ENCODE data around the gene PAQR5. TPM values are rescaled to one million over a fixed set of nuclear protein-coding genes. Genes with fewer than 3 reads are reported as not detected.
A peak's percentile ranks its signal among the peaks of the same experiment; 100 is the strongest.

The PAQR5 gene
- total and polyA plus RNA-seq, 9 of the 15 experiments (the other 6 are each of a cell fraction or from before 2014, with no cell fraction given) = 0.04 to 0.08 TPM; not detected in 7

DNA sequence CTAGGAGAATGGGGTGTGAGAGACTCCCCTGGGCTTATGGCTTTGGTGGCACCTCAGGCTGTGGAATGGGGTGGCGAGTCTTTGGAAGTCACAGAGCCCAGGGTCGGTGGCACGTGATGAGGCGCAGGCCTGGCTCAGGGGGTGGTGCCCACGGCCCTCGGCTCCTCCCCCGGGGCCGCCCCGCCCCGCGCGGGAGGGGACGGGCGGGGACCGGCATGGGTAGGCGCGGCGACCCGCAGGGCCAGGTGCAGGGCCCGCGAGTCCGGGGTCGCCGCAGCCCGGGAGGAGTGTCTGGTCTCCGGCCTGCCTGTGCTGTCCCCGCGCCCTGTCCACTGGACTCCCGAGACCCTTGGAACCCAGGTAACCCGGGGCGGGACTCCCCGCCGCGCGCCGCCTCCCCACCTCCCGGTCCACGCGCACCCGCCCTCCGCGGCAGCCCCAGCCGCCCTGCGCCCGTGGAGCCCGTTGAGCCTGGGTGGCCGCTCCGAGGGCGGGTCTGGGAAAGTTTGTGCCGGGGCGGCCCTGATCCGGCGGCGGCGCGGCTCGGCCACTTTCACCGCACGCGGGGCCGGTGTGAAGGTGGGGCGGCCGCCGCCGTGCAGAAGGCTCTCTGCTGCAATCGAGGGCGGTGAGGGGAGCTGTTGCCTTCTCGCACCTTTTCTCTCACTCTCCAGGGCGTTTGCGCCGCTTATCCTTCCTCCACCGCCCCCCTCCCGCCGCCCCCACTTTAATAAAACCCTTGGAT is at the start of gene PAQR5 (continued):
- TF ChIP-seq TRIM24 (IDR thresholded peaks at IDR 0.05) (no peak), ELK1 (CRISPR knock-in tag; IDR thresholded peaks at IDR 0.05) (no peak)
- TF ChIP-seq, protein P1, sequence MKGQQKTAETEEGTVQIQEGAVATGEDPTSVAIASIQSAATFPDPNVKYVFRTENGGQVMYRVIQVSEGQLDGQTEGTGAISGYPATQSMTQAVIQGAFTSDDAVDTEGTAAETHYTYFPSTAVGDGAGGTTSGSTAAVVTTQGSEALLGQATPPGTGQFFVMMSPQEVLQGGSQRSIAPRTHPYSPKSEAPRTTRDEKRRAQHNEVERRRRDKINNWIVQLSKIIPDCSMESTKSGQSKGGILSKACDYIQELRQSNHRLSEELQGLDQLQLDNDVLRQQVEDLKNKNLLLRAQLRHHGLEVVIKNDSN (CRISPR knock-in tag; IDR thresholded peaks at IDR 0.05) = 0 out of 2 replicates have a peak, but pooled peaks have one; percentile 13

- Histone ChIP-seq H3K27ac (ENCODE audit: extremely low read depth, low read depth, low read length) (no peak overlapping the region), H3K9ac (ENCODE audit: insufficient read depth in 1 of 2, low read depth in 2 of 2, low read length in 2 of 2) (no peak overlapping the region)
- DNase-seq (ENCODE audit: extremely low read depth in 1 of 4, low spot score in 3 of 4) = peak in 1 of 4 experiments; percentile 6
- TF ChIP-seq EGR1 (conservative IDR thresholded peaks at IDR 0.05) (peak; percentile 47), MAFG (tag; conservative IDR thresholded peaks at IDR 0.05) (no peak), MLX (CRISPR knock-in tag; conservative IDR thresholded peaks at IDR 0.05) (no peak), ARID1B (IDR thresholded peaks at IDR 0.05) (peak; percentile 11; the same call in 1 of the 2 replicates), PRMT5 (CRISPR knock-in tag; IDR thresholded peaks at IDR 0.05) (no peak), ZBTB1 (CRISPR knock-in tag; IDR thresholded peaks at IDR 0.05; ENCODE audit: borderline replicate concordance, low read depth) (no peak), FUS (optimal IDR thresholded peaks at IDR 0.05; ENCODE audit: low read depth, low read length) (no peak), JUND (IDR thresholded peaks at IDR 0.05; ENCODE audit: borderline replicate concordance, low read depth, low read length) (peak; percentile 44; the same call in 1 of the 2 replicates), JUND (tag; IDR thresholded peaks at IDR 0.05; ENCODE audit: borderline replicate concordance, low read depth, low read length) (no peak)
Measured at GRCh38 chr15:69253156-69253555, 45.6 kb upstream of the PAQR5 start.

More at GRCh38 chr15:69253156-69253555, 45.6 kb upstream of the PAQR5 start:
- in situ Hi-C loops (cut with MboI) = no loop called here
- no peak overlapping the region for H3K4me3 ChIP-seq
- no peaks in the 10 kb centered on the region for H3K36me3 ChIP-seq (ENCODE audit: control insufficient read depth, insufficient read depth, low read length)
- ChIA-PET POLR2A (interaction anchor here (0.6 kb wide), 1 partner anchor 192 kb away, joined by 4 read pairs; no protein-coding TSS in a partner anchor), CTCF (ENCODE audit: low intra/inter-chr PET ratio) (no interaction called here)
- H3K27me3 ChIP-seq (ENCODE audit: control insufficient read depth in 2 of 2, insufficient read depth in 2 of 2, low read length in 2 of 2) = no peaks in the 10 kb centered on the region; a peak in 1 of 5 replicates
- FAIRE-seq (no peak), ATAC-seq (no peak)
- no TSS peak for BruUV-seq (replicated peaks)
- no peaks in the 10 kb centered on the region for H3K9me3 ChIP-seq (replicated peaks; ENCODE audit: control insufficient read depth, insufficient read depth, low read depth, low read length)
- no peaks in the 10 kb centered on the region for H3K4me1 ChIP-seq (replicated peaks in 1 of 2; ENCODE audit: control insufficient read depth in 2 of 2, insufficient read depth in 2 of 2, low read length in 2 of 2)
- H3K9me1 ChIP-seq (ENCODE audit: control insufficient read depth, insufficient read depth, low read length) = no peaks in the 10 kb centered on the region
- no peak overlapping the region for H2AFZ ChIP-seq (ENCODE audit: low read depth, low read length)
- intact Hi-C loops (cut with micrococcal nuclease) = no loop called here
- no peaks in the 10 kb centered on the region for H4K20me1 ChIP-seq (replicated peaks; ENCODE audit: control insufficient read depth, insufficient read depth, low read length)
- no peaks in the 10 kb centered on the region for H3K79me2 ChIP-seq (ENCODE audit: control insufficient read depth, insufficient read depth, low read length)
- 6% methylated on average over 3 of the region's 3 CpGs for WGBS (ENCODE audit: insufficient coverage, low coverage, missing lambda C conversion rate)
- H3K4me2 ChIP-seq (ENCODE audit: insufficient read depth, low read length) = no peak overlapping the region
